ENCODE data around the gene STK32C.
A peak's percentile ranks its signal among the peaks of the same experiment; 100 is the strongest.

STK32C gene

GRCh38 chr10:132242103-132242840 lies 65.5 kb downstream of the STK32C start:
- no peak for DNase-seq

GRCh38 chr10:132241496-132241895 lies 66.3 kb downstream of the STK32C start:
- no peak for DNase-seq

- no peak for DNase-seq
These were observed 66.7 kb downstream of the STK32C start for GRCh38 chr10:132241086-132241485.

- no peak for DNase-seq
These were observed 67.2 kb downstream of the STK32C start for GRCh38 chr10:132240581-132240980.

- DNase-seq: no peak
These were observed 67.6 kb downstream of the STK32C start for GRCh38 chr10:132240156-132240555.

GRCh38 chr10:132239126-132240031 lies 68.4 kb downstream of the STK32C start:
- DNase-seq: no peak

- no peak for DNase-seq
These were observed 69.2 kb downstream of the STK32C start for GRCh38 chr10:132238371-132239125.

- no peak for DNase-seq
These were observed 69.9 kb downstream of the STK32C start for GRCh38 chr10:132237871-132238270.

- DNase-seq: no peak
These were observed 70.4 kb downstream of the STK32C start for GRCh38 chr10:132237396-132237795.

GRCh38 chr10:132236881-132237280 lies 70.9 kb downstream of the STK32C start:
- no peak for DNase-seq

- no peak for DNase-seq
These were observed 71.6 kb downstream of the STK32C start for GRCh38 chr10:132236161-132236560.

- no peak for DNase-seq
These were observed 72.9 kb downstream of the STK32C start for GRCh38 chr10:132234860-132235259.

GRCh38 chr10:132233501-132234085 lies 74.2 kb downstream of the STK32C start:
- DNase-seq: no peak

- DNase-seq: no peak
These were observed 74.8 kb downstream of the STK32C start for GRCh38 chr10:132232981-132233380.

- DNase-seq: peak; percentile 18
These were observed 75.5 kb downstream of the STK32C start for GRCh38 chr10:132232023-132232951.

GRCh38 chr10:132231656-132232022 lies 76.1 kb downstream of the STK32C start:
- DNase-seq: no peak

- DNase-seq: no peak
These were observed 77.1 kb downstream of the STK32C start for GRCh38 chr10:132230557-132231210.

GRCh38 chr10:132229834-132230556 lies 77.8 kb downstream of the STK32C start:
- no peak for DNase-seq

- DNase-seq: no peak
These were observed 78.7 kb downstream of the STK32C start for GRCh38 chr10:132229096-132229495.

GRCh38 chr10:132228616-132229015 lies 79.1 kb downstream of the STK32C start:
- DNase-seq: no peak

Data from central memory CD4-positive, alpha-beta T cell (primary cell).